GM23248 (cell line): ENCODE data around the gene TIAM2.

Source experiments
- EZH2 ChIP-seq: fragments of 200-600 bp; sonication (generic); IDR thresholded peaks from 2 replicates; pipeline ENCODE4 v1.6.1; 2018; ENCODE audit warnings: antibody characterized with exemption, mild to moderate bottlenecking; ENCODE audit not compliant: insufficient read depth, poor library complexity, severe bottlenecking
- EZH2phosphoT487 ChIP-seq: fragments of 200-600 bp; sonication (generic); IDR thresholded peaks from 2 replicates; pipeline ENCODE4 v1.6.1; 2018; ENCODE audit warnings: antibody characterized with exemption, moderate library complexity, mild to moderate bottlenecking, low read depth; ENCODE audit not compliant: insufficient read depth

DNA sequence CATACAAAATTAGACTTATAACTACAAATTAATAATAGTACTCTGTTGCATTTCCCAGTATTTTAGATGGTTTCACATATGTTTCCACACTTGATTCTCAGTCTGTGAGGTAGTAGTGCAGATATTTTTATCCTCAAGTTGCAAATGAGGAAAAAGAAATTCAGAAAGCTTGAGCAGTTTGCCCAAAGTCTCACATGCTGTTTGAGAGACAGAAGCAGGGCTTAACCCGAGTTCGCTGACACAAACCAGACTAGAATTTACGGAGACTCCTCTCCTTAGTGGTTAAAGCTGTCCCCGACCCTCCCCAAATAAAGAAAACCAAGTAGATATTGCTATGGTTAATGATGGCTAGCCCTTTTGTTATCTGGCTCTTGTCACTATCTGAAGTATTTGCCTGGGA is 126.2 kb downstream of the TIAM2 start:
- TF ChIP-seq EZH2 (no peak), EZH2phosphoT487 (no peak)
